Parathyroid adenoma (tissue), 2 donors: Measurements from ENCODE around the gene PHF13.
"Not testable (repeated sequence)": the region's sequence is repeated elsewhere in the genome, so short reads cannot be mapped to it uniquely, and the experiment has no call there.

ENCODE experiments used
- H2AFZ ChIP-seq: fragments of 300-600 bp; sonication (generic); one replicate; pipeline ENCODE4 v1.7.0; 2017; ENCODE audit warnings: antibody characterized with exemption, mild to moderate bottlenecking
- H3K27ac ChIP-seq: fragments of 300-600 bp; sonication (generic); one replicate; pipeline ENCODE4 v1.7.0; 2017
- H3K27me3 ChIP-seq: fragments of 300-600 bp; sonication (generic); one replicate; pipeline ENCODE4 v1.7.0; 2017; ENCODE audit warnings: low read length; ENCODE audit not compliant: control insufficient read depth, insufficient read depth
- H3K36me3 ChIP-seq: fragments of 300-600 bp; sonication (generic); one replicate; pipeline ENCODE4 v1.7.0; 2017; ENCODE audit warnings: low read length; ENCODE audit not compliant: control insufficient read depth, insufficient read depth
- H3K4me1 ChIP-seq: fragments of 300-600 bp; sonication (generic); one replicate; pipeline ENCODE4 v1.7.0; 2017; ENCODE audit warnings: control low read depth
- H3K4me2 ChIP-seq: fragments of 300-600 bp; sonication (generic); one replicate; pipeline ENCODE4 v1.7.0; 2017; ENCODE audit warnings: low read length
- H3K4me3 ChIP-seq: fragments of 300-600 bp; sonication (generic); one replicate; pipeline ENCODE4 v1.7.0; 2017; ENCODE audit warnings: low read depth, low read length
- H3K79me2 ChIP-seq: fragments of 300-600 bp; sonication (generic); one replicate; pipeline ENCODE4 v1.7.0; 2017; ENCODE audit warnings: control low read depth
- H3K9ac ChIP-seq: fragments of 300-600 bp; sonication (generic); one replicate; pipeline ENCODE4 v1.7.0; 2017; ENCODE audit warnings: mild to moderate bottlenecking
- H3K9me3 ChIP-seq: fragments of 300-600 bp; sonication (generic); one replicate; pipeline ENCODE4 v1.7.0; 2017; ENCODE audit warnings: low read length; ENCODE audit not compliant: control insufficient read depth
- CTCF ChIP-seq: fragments of 300-600 bp; sonication (generic); IDR thresholded peaks from one replicate; pipeline ENCODE4 v1.7.0; 2017; ENCODE audit warnings: antibody characterized with exemption, mild to moderate bottlenecking
- donor health status: primary hyperparathyroidism.

The PHF13 gene

GRCh38 chr1:6658359-6659060 lies 45.0 kb downstream of the PHF13 start:
- no peak for TF ChIP-seq CTCF
- Histone ChIP-seq H3K27ac (no peak overlapping the region), H3K4me1 (no peaks in the 10 kb centered on the region), H3K4me3 (no peak overlapping the region), H3K9me3 (no peaks in the 10 kb centered on the region), H3K27me3 (no peaks in the 10 kb centered on the region), H3K9ac (no peak overlapping the region), H2AFZ (no peak overlapping the region), H3K79me2 (no peaks in the 10 kb centered on the region), H3K4me2 (no peak overlapping the region), H3K36me3 (no peaks in the 10 kb centered on the region)

GRCh38 chr1:6660415-6661049 lies 47.0 kb downstream of the PHF13 start:
- Histone ChIP-seq H3K79me2 (no peaks in the 10 kb centered on the region), H3K4me1 (no peaks in the 10 kb centered on the region), H2AFZ (no peak overlapping the region), H3K9me3 (no peaks in the 10 kb centered on the region), H3K4me3 (no peak overlapping the region), H3K4me2 (no peak overlapping the region), H3K9ac (no peak overlapping the region), H3K27me3 (no peaks in the 10 kb centered on the region), H3K27ac (no peak overlapping the region), H3K36me3 (no peaks in the 10 kb centered on the region)
- no peak for TF ChIP-seq CTCF

- H3K4me1 ChIP-seq, H3K9ac ChIP-seq, H3K27ac ChIP-seq, H3K4me3 ChIP-seq, H3K27me3 ChIP-seq, H2AFZ ChIP-seq, H3K4me2 ChIP-seq, H3K36me3 ChIP-seq, H3K79me2 ChIP-seq, H3K9me3 ChIP-seq: not testable (repeated sequence)
These were observed 48.9 kb downstream of the PHF13 start for GRCh38 chr1:6662468-6662867.

GRCh38 chr1:6666696-6667095 lies 53.2 kb downstream of the PHF13 start:
- Histone ChIP-seq H3K4me1 (no peaks in the 10 kb centered on the region), H3K36me3 (no peaks in the 10 kb centered on the region), H3K27me3 (no peaks in the 10 kb centered on the region), H3K4me2 (no peak overlapping the region), H3K27ac (no peak overlapping the region), H2AFZ (no peak overlapping the region), H3K79me2 (peaks cover 8% of the 10 kb centered on the region), H3K9me3 (no peaks in the 10 kb centered on the region), H3K9ac (no peak overlapping the region), H3K4me3 (no peak overlapping the region)
- no peak for TF ChIP-seq CTCF

- Histone ChIP-seq H2AFZ (no peak overlapping the region), H3K27me3 (no peaks in the 10 kb centered on the region), H3K9ac (no peak overlapping the region), H3K36me3 (no peaks in the 10 kb centered on the region), H3K79me2 (peaks cover 8% of the 10 kb centered on the region), H3K9me3 (no peaks in the 10 kb centered on the region), H3K4me1 (no peaks in the 10 kb centered on the region), H3K4me3 (no peak overlapping the region), H3K4me2 (no peak overlapping the region), H3K27ac (no peak overlapping the region)
- no peak for TF ChIP-seq CTCF
These were observed 53.6 kb downstream of the PHF13 start for GRCh38 chr1:6667139-6667538.
